Choroid plexus epithelial cell (primary cell): ENCODE results near the gene ATP1A2.

Source experiments
- DNase-seq: peaks from one replicate; pipeline ENCODE4 v3.0.0-alpha.2; 2010; ENCODE audit warnings: low read depth
- H3K4me3 ChIP-seq: 2 replicates; pipeline ENCODE4 v1.5.1; 2011; ENCODE audit warnings: low read depth, mild to moderate bottlenecking, control low read depth, low read length, moderate library complexity
- CTCF ChIP-seq: conservative IDR thresholded peaks from 2 replicates; pipeline ENCODE4 v1.5.1; 2011; ENCODE audit warnings: low read depth, mild to moderate bottlenecking, control low read depth, inconsistent platforms, low read length, moderate library complexity

Gene ATP1A2

GRCh38 chr1:160128636-160129035 lies 13.1 kb downstream of the ATP1A2 start:
- no peak overlapping the region for H3K4me3 ChIP-seq
- no peak for DNase-seq
- TF ChIP-seq CTCF: no peak

GRCh38 chr1:160129046-160129445 lies 13.5 kb downstream of the ATP1A2 start:
- TF ChIP-seq CTCF: no peak
- DNase-seq: peak; percentile 52
- no peak overlapping the region for H3K4me3 ChIP-seq

- TF ChIP-seq CTCF: no peak
- no peak overlapping the region for H3K4me3 ChIP-seq
- no peak for DNase-seq
Measured at GRCh38 chr1:160129558-160129957, 14.0 kb downstream of the ATP1A2 start.

DNA sequence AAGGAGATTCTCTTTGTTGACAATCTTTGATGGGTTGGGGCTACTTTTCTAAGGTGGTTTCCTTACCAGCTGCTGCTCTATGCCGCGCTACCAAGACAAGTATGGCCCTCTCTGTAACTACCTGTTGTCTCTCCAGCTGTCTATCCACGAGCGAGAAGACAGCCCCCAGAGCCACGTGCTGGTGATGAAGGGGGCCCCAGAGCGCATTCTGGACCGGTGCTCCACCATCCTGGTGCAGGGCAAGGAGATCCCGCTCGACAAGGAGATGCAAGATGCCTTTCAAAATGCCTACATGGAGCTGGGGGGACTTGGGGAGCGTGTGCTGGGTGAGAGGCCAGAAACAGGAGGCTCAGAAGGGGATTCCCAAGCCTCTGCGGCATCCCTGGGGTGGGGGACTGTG lies 14.4 kb downstream of the ATP1A2 start:
- H3K4me3 ChIP-seq: no peak overlapping the region
- TF ChIP-seq CTCF: no peak
- no peak for DNase-seq

GRCh38 chr1:160130486-160130885 lies 14.9 kb downstream of the ATP1A2 start:
- DNase-seq: no peak
- no peak for TF ChIP-seq CTCF
- H3K4me3 ChIP-seq: no peak overlapping the region

DNA sequence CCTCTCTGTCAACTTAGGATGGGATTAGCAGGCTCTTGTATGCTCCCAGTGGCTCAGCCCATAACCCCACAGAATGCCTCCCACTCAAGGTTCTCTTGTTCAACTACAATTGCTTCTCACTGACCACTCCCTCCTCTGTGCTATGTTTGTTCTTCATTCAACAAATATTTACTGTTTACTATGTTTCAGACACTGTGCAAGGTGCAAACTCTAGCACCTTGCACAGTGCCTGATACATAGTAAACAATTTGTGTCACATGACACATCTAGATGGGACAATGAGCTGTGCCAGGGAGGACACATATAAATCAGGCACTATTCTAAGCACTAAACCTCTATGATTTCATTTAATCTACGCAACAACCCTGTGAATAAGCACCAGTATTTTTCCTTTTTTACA lies 15.4 kb downstream of the ATP1A2 start:
- H3K4me3 ChIP-seq: no peak overlapping the region
- no peak for DNase-seq
- no peak for TF ChIP-seq CTCF

- no peak overlapping the region for H3K4me3 ChIP-seq
- peak; percentile 7 for DNase-seq
- TF ChIP-seq CTCF: no peak
Measured at GRCh38 chr1:160131803-160132565, 16.4 kb downstream of the ATP1A2 start.
